GM23338 (cell line): ENCODE data around the gene SBSN. TPM values are rescaled to one million over a fixed set of nuclear protein-coding genes. Genes with fewer than 3 reads are reported as not detected.

ENCODE experiments used
- ATAC-seq: fragments of 200-7000 bp; cut with Tn5 transposase; 3 replicates; pipeline ENCODE4 v1.9.1; 2020
- DNase-seq: peaks from one replicate; pipeline ENCODE4 v3.0.0-alpha.2; 2015; ENCODE audit warnings: low spot score
- H2AFZ ChIP-seq: fragments of 200-600 bp; sonication (generic); 2 replicates; pipeline ENCODE4 v1.8.0; 2016; ENCODE audit warnings: antibody characterized with exemption, mild to moderate bottlenecking, moderate library complexity
- H3F3A ChIP-seq: fragments of 200-600 bp; sonication (generic); replicated peaks from 2 replicates; pipeline ENCODE4 v1.8.0; 2017; ENCODE audit warnings: antibody characterized with exemption, mixed run types, low read depth
- H3K27ac ChIP-seq: fragments of 200-600 bp; sonication (generic); 2 replicates; pipeline ENCODE4 v1.6.1; 2016; ENCODE audit warnings: low read depth
- H3K27me3 ChIP-seq: fragments of 200-600 bp; sonication (generic); 2 replicates; pipeline ENCODE4 v1.8.0; 2016; ENCODE audit warnings: mild to moderate bottlenecking, mixed run types, moderate library complexity; ENCODE audit not compliant: insufficient read depth
- H3K36me3 ChIP-seq: fragments of 200-600 bp; sonication (generic); 2 replicates; pipeline ENCODE4 v1.8.0; 2016; ENCODE audit warnings: mild to moderate bottlenecking; ENCODE audit not compliant: insufficient read depth
- H3K4me1 ChIP-seq: fragments of 200-600 bp; sonication (generic); 2 replicates; pipeline ENCODE4 v1.8.0; 2016; ENCODE audit warnings: mild to moderate bottlenecking, moderate library complexity; ENCODE audit not compliant: insufficient read depth
- H3K4me2 ChIP-seq: fragments of 200-600 bp; sonication (generic); 2 replicates; pipeline ENCODE4 v1.7.1; 2017; ENCODE audit warnings: mixed run types
- H3K4me3 ChIP-seq: fragments of 200-600 bp; sonication (generic); 2 replicates; pipeline ENCODE4 v1.6.1; 2016; ENCODE audit warnings: mixed run types
- H3K79me2 ChIP-seq: fragments of 200-600 bp; sonication (generic); replicated peaks from 2 replicates; pipeline ENCODE4 v1.8.0; 2017; ENCODE audit warnings: mild to moderate bottlenecking; ENCODE audit not compliant: insufficient read depth
- H3K9me2 ChIP-seq: fragments of 200-600 bp; sonication (generic); 2 replicates; pipeline ENCODE4 v1.8.0; 2017; ENCODE audit not compliant: insufficient read depth
- H4K20me1 ChIP-seq: fragments of 200-600 bp; sonication (generic); replicated peaks from 2 replicates; pipeline ENCODE4 v1.8.0; 2017; ENCODE audit warnings: mild to moderate bottlenecking; ENCODE audit not compliant: insufficient read depth
- H3K27ac Mint-ChIP-seq: 2 replicates; pipeline ENCODE4 v1.8.0; 2020; ENCODE audit warnings: inconsistent platforms, mild to moderate bottlenecking, moderate library complexity, mixed read lengths
- H3K27me3 Mint-ChIP-seq: 3 replicates; pipeline ENCODE4 v1.8.0; 2022; ENCODE audit warnings: low read depth, mild to moderate bottlenecking, moderate library complexity, mixed read lengths, inconsistent platforms; ENCODE audit not compliant: insufficient read depth, poor library complexity
- H3K36me3 Mint-ChIP-seq: 3 replicates; pipeline ENCODE4 v1.8.0; 2021; ENCODE audit warnings: low read depth, mild to moderate bottlenecking, inconsistent platforms, moderate library complexity, mixed read lengths
- H3K4me1 Mint-ChIP-seq: 3 replicates; pipeline ENCODE4 v1.8.0; 2020; ENCODE audit warnings: mild to moderate bottlenecking, inconsistent platforms, mixed read lengths
- H3K4me3 Mint-ChIP-seq: 3 replicates; pipeline ENCODE4 v1.8.0; 2021; ENCODE audit warnings: moderate library complexity, mild to moderate bottlenecking, inconsistent platforms, mixed read lengths
- H3K9me3 Mint-ChIP-seq: 3 replicates; pipeline ENCODE4 v1.8.0; 2020; ENCODE audit warnings: moderate library complexity, mild to moderate bottlenecking, inconsistent platforms, mixed read lengths
- CREB1 ChIP-seq: fragments of 250-450 bp; sonication (Bioruptor Pico); IDR thresholded peaks from 2 replicates; pipeline ENCODE4 v1.5.0; 2020; ENCODE audit warnings: low read depth, mild to moderate bottlenecking, moderate library complexity
- CTCF ChIP-seq, 2 experiments: fragments of 200-600 bp in 1 of 2; sonication (generic) in 1 of 2; conservative IDR thresholded peaks; 2 replicates each; pipeline versions ENCODE4 v1.5.1 to v1.6.1; 2016 to 2017; ENCODE audit warnings: antibody characterized with exemption in 2 of 2, low read depth in 2 of 2, mild to moderate bottlenecking in 2 of 2, moderate library complexity in 1 of 2
- ETS1 ChIP-seq: IDR thresholded peaks from 2 replicates; pipeline ENCODE4 v1.6.1; 2016; ENCODE audit warnings: antibody characterized with exemption
- EZH2 ChIP-seq: fragments of 200-600 bp; sonication (generic); IDR thresholded peaks from one replicate; pipeline ENCODE4 v1.8.0; 2017; ENCODE audit warnings: antibody characterized with exemption, mild to moderate bottlenecking, low read depth; ENCODE audit not compliant: unreplicated experiment
- EZH2phosphoT487 ChIP-seq: fragments of 200-600 bp; sonication (generic); IDR thresholded peaks from one replicate; pipeline ENCODE4 v1.8.1; 2018; ENCODE audit warnings: antibody characterized with exemption; ENCODE audit not compliant: unreplicated experiment
- JUNB ChIP-seq: IDR thresholded peaks from one replicate; pipeline ENCODE4 v1.6.1; 2016; ENCODE audit warnings: antibody characterized with exemption; ENCODE audit not compliant: unreplicated experiment
- NANOG ChIP-seq: IDR thresholded peaks from 2 replicates; pipeline ENCODE4 v1.6.1; 2016; ENCODE audit warnings: antibody characterized with exemption, borderline replicate concordance
- POLR2AphosphoS5 ChIP-seq: IDR thresholded peaks from 2 replicates; pipeline ENCODE4 v1.6.1; 2016; ENCODE audit warnings: antibody characterized with exemption, low read depth
- REST ChIP-seq: IDR thresholded peaks from one replicate; pipeline ENCODE4 v1.6.1; 2018; ENCODE audit warnings: antibody characterized with exemption; ENCODE audit not compliant: unreplicated experiment
- STAT1 ChIP-seq: IDR thresholded peaks from one replicate; pipeline ENCODE4 v1.6.1; 2016; ENCODE audit warnings: antibody characterized with exemption; ENCODE audit not compliant: unreplicated experiment
- ZNF114 ChIP-seq: fragments of 250-450 bp; sonication (Bioruptor Pico); IDR thresholded peaks from 2 replicates; pipeline ENCODE4 v1.5.0; 2020; ENCODE audit warnings: mild to moderate bottlenecking, moderate library complexity
- ZNF331 ChIP-seq: fragments of 250-450 bp; sonication (Bioruptor Pico); IDR thresholded peaks from 2 replicates; pipeline ENCODE4 v1.5.0; 2020; ENCODE audit warnings: low read depth, mild to moderate bottlenecking, moderate library complexity
- ZNF462 ChIP-seq: fragments of 250-450 bp; sonication (Bioruptor Pico); IDR thresholded peaks from 2 replicates; pipeline ENCODE4 v1.5.0; 2020; ENCODE audit warnings: mild to moderate bottlenecking, moderate library complexity
- polyA plus RNA-seq: library from polyadenylated mRNA; unstranded; fragments of >200 nt; fragmentation: Nextera tagmentation; extraction: Ambion mirVana; gene quantifications from 2 replicates; pipeline ENCODE4 v1.2.1, GENCODE V29; 2016
- total RNA-seq: library from RNA; depleted of rRNA; stranded (reverse); fragments of >200 nt; shearing (Covaris generic); gene quantifications from 2 replicates; pipeline ENCODE4 v1.2.3, GENCODE V29; 2014

The SBSN gene
- total and polyA plus RNA-seq, 2 experiments from 2014 or later, result 0.39 TPM; not detected in 1

- no peak overlapping the region for H2AFZ ChIP-seq
- Mint-ChIP-seq H3K4me1 (peaks cover 12% of the 10 kb centered on the region), H3K9me3 (no peaks in the 10 kb centered on the region; the same call in 1 of the 3 replicates), H3K27ac (no peak overlapping the region), H3K4me3 (peak overlapping the region; percentile 85), H3K27me3 (peaks cover 26% of the 10 kb centered on the region), H3K36me3 (no peaks in the 10 kb centered on the region; the same call in 2 of the 3 replicates)
- peaks cover 11% of the 10 kb centered on the region; the same call in 1 of the 2 replicates for H3F3A ChIP-seq
- no peaks in the 10 kb centered on the region for H4K20me1 ChIP-seq
- H3K4me3 ChIP-seq, result peak overlapping the region; percentile 79
- ATAC-seq, result peak; percentile 23
- no peaks in the 10 kb centered on the region for H3K36me3 ChIP-seq
- peaks cover 8% of the 10 kb centered on the region; the same call in 1 of the 2 replicates for H3K4me1 ChIP-seq
- no peak overlapping the region for H3K27ac ChIP-seq
- H3K9me2 ChIP-seq, result no peaks in the 10 kb centered on the region
- peak overlapping the region; percentile 84 for H3K4me2 ChIP-seq
- DNase-seq, result no peak
- TF ChIP-seq CREB1 (CRISPR knock-in tag) (no peak), ETS1 (no peak), ZNF331 (CRISPR knock-in tag) (no peak), REST (no peak), EZH2 (no peak), POLR2AphosphoS5 (no peak), STAT1 (no peak), ZNF462 (CRISPR knock-in tag) (no peak), JUNB (no peak), ZNF114 (CRISPR knock-in tag) (no peak), NANOG (no peak), EZH2phosphoT487 (no peak), CTCF (conservative IDR thresholded peaks at IDR 0.05; ENCODE audit: low read depth in 2 of 2) (no peak)
- no peaks in the 10 kb centered on the region for H3K79me2 ChIP-seq
- H3K27me3 ChIP-seq, result peaks cover 10% of the 10 kb centered on the region
Measured at GRCh38 chr19:35558400-35559280, 30.5 kb upstream of the SBSN start.
